Rectal smooth muscle tissue (tissue), 1 donor: ENCODE measurements around the gene KMO.

Source experiments
- H3K27ac ChIP-seq: one replicate; pipeline ENCODE4 v1.7.0; 2013; ENCODE audit warnings: low read depth, low read length, inconsistent platforms
- H3K27me3 ChIP-seq: one replicate; pipeline ENCODE4 v1.7.0; 2013; ENCODE audit warnings: low read length; ENCODE audit not compliant: control insufficient read depth, insufficient read depth
- H3K36me3 ChIP-seq: one replicate; pipeline ENCODE4 v1.7.0; 2013; ENCODE audit warnings: low read length; ENCODE audit not compliant: control insufficient read depth, insufficient read depth
- H3K4me1 ChIP-seq: one replicate; pipeline ENCODE4 v1.7.0; 2013; ENCODE audit warnings: low read length; ENCODE audit not compliant: control insufficient read depth, insufficient read depth
- H3K4me3 ChIP-seq: one replicate; pipeline ENCODE4 v1.7.0; 2013; ENCODE audit warnings: low read length
- H3K9ac ChIP-seq: one replicate; pipeline ENCODE4 v1.7.0; 2013; ENCODE audit warnings: low read length

Gene KMO

GRCh38 chr1:241551759-241552638 lies 19.8 kb downstream of the KMO start:
- H3K36me3 ChIP-seq: no peaks in the 10 kb centered on the region
- H3K4me1 ChIP-seq: no peaks in the 10 kb centered on the region
- H3K27ac ChIP-seq: no peak overlapping the region
- H3K9ac ChIP-seq: no peak overlapping the region
- peak overlapping the region; percentile 8 for H3K4me3 ChIP-seq
- no peaks in the 10 kb centered on the region for H3K27me3 ChIP-seq

GRCh38 chr1:241553886-241554592 lies 21.9 kb downstream of the KMO start:
- no peak overlapping the region for H3K4me3 ChIP-seq
- no peaks in the 10 kb centered on the region for H3K36me3 ChIP-seq
- H3K4me1 ChIP-seq: no peaks in the 10 kb centered on the region
- no peak overlapping the region for H3K27ac ChIP-seq
- no peaks in the 10 kb centered on the region for H3K27me3 ChIP-seq
- no peak overlapping the region for H3K9ac ChIP-seq

GRCh38 chr1:241555526-241555925 lies 23.3 kb downstream of the KMO start:
- Histone ChIP-seq H3K27me3 (no peaks in the 10 kb centered on the region), H3K4me1 (no peaks in the 10 kb centered on the region), H3K9ac (no peak overlapping the region), H3K4me3 (no peak overlapping the region), H3K36me3 (no peaks in the 10 kb centered on the region), H3K27ac (no peak overlapping the region)

- H3K27ac ChIP-seq: no peak overlapping the region
- no peaks in the 10 kb centered on the region for H3K36me3 ChIP-seq
- no peaks in the 10 kb centered on the region for H3K27me3 ChIP-seq
- no peak overlapping the region for H3K4me3 ChIP-seq
- H3K4me1 ChIP-seq: no peaks in the 10 kb centered on the region
- no peak overlapping the region for H3K9ac ChIP-seq
Measured at GRCh38 chr1:241557031-241557430, 24.9 kb downstream of the KMO start.

GRCh38 chr1:241557551-241558193 lies 25.5 kb downstream of the KMO start:
- Histone ChIP-seq H3K36me3 (no peaks in the 10 kb centered on the region), H3K9ac (no peak overlapping the region), H3K4me1 (no peaks in the 10 kb centered on the region), H3K27ac (no peak overlapping the region), H3K4me3 (no peak overlapping the region), H3K27me3 (no peaks in the 10 kb centered on the region)

- Histone ChIP-seq H3K36me3 (no peaks in the 10 kb centered on the region), H3K4me3 (no peak overlapping the region), H3K27me3 (no peaks in the 10 kb centered on the region), H3K27ac (no peak overlapping the region), H3K9ac (no peak overlapping the region), H3K4me1 (no peaks in the 10 kb centered on the region)
Measured at GRCh38 chr1:241560146-241560848, 28.1 kb downstream of the KMO start.

GRCh38 chr1:241560849-241561187 lies 28.6 kb downstream of the KMO start:
- Histone ChIP-seq H3K9ac (no peak overlapping the region), H3K4me3 (no peak overlapping the region), H3K4me1 (no peaks in the 10 kb centered on the region), H3K36me3 (no peaks in the 10 kb centered on the region), H3K27ac (no peak overlapping the region), H3K27me3 (no peaks in the 10 kb centered on the region)

GRCh38 chr1:241569848-241570247 lies 37.7 kb downstream of the KMO start:
- H3K36me3 ChIP-seq: no peaks in the 10 kb centered on the region
- H3K4me1 ChIP-seq: no peaks in the 10 kb centered on the region
- no peak overlapping the region for H3K9ac ChIP-seq
- H3K4me3 ChIP-seq: no peak overlapping the region
- no peaks in the 10 kb centered on the region for H3K27me3 ChIP-seq
- H3K27ac ChIP-seq: no peak overlapping the region

- H3K9ac ChIP-seq: no peak overlapping the region
- no peaks in the 10 kb centered on the region for H3K36me3 ChIP-seq
- no peak overlapping the region for H3K27ac ChIP-seq
- H3K4me3 ChIP-seq: no peak overlapping the region
- H3K4me1 ChIP-seq: no peaks in the 10 kb centered on the region
- no peaks in the 10 kb centered on the region for H3K27me3 ChIP-seq
Measured at GRCh38 chr1:241574154-241574553, 42.0 kb downstream of the KMO start.

- H3K4me3 ChIP-seq: no peak overlapping the region
- no peak overlapping the region for H3K9ac ChIP-seq
- no peaks in the 10 kb centered on the region for H3K27me3 ChIP-seq
- no peak overlapping the region for H3K27ac ChIP-seq
- H3K4me1 ChIP-seq: no peaks in the 10 kb centered on the region
- H3K36me3 ChIP-seq: no peaks in the 10 kb centered on the region
Measured at GRCh38 chr1:241579434-241579833, 47.3 kb downstream of the KMO start.

- no peaks in the 10 kb centered on the region for H3K36me3 ChIP-seq
- H3K27ac ChIP-seq: no peak overlapping the region
- no peak overlapping the region for H3K9ac ChIP-seq
- H3K27me3 ChIP-seq: no peaks in the 10 kb centered on the region
- no peaks in the 10 kb centered on the region for H3K4me1 ChIP-seq
- H3K4me3 ChIP-seq: no peak overlapping the region
Measured at GRCh38 chr1:241582921-241583321, 50.7 kb downstream of the KMO start.

- no peak overlapping the region for H3K4me3 ChIP-seq
- H3K9ac ChIP-seq: no peak overlapping the region
- H3K36me3 ChIP-seq: no peaks in the 10 kb centered on the region
Measured at GRCh38 chr1:241586905-241587512, 54.8 kb downstream of the KMO start.

More at GRCh38 chr1:241586905-241587512, 54.8 kb downstream of the KMO start:
- no peak overlapping the region for H3K27ac ChIP-seq
- no peaks in the 10 kb centered on the region for H3K4me1 ChIP-seq
- H3K27me3 ChIP-seq: no peaks in the 10 kb centered on the region
